Hematopoietic multipotent progenitor cell (in vitro differentiated cells): ENCODE data around the gene VWC2L. TPM values are rescaled to one million over a fixed set of nuclear protein-coding genes. Genes with fewer than 3 reads are reported as not detected.

Source experiments
- DNase-seq, 3 donors: peaks; one replicate each; pipeline ENCODE4 v3.0.0-alpha.2; 2011 to 2015; ENCODE audit warnings: low read depth in 2 of 3, low spot score in 2 of 3
- total RNA-seq: library from RNA; depleted of rRNA; stranded (reverse); fragments of >200 nt; gene quantifications from one replicate; pipeline ENCODE4 v1.2.3, GENCODE V29; 2012

The VWC2L gene
- total RNA-seq, 1 donor: under 0.01 TPM

DNA sequence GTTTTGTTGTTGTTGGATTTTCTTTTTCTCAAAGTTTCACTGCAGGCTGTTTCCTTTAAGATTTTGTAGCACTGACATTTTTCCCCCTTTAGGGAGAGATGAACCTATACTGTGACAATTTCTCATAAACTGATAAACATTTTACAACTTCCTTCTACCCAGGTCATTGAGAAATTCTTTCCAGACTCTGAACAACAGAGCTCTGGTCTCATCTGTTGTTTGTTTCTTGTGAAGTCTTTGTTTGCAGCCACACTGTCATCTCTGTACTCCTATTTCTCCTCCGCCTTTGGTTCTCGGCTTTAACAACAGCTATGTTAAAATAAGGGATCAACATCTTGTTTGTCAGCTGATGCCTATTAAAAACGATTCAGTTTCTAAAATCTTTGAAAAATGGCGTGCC lies 167.6 kb downstream of the VWC2L start:
- DNase-seq: no peak

DNA sequence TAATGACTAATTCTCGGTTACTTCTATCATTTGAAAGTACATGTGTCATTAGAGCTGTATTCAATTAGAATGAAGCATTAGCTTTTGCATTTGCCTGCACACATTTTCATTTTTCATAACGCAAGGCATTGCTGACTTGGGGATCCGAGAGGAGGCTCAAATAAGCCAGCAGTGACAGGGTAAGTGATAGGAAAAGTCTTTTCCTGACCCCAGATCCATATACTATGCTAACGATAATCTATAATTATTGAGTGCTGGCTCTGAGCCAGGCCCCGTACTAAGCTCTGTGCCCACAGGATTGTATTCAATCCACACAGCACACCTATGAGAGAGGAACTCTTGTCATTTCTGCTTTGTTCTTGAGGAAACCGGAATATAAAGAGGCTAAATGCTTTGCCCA lies 168.2 kb downstream of the VWC2L start:
- DNase-seq: no peak

DNA sequence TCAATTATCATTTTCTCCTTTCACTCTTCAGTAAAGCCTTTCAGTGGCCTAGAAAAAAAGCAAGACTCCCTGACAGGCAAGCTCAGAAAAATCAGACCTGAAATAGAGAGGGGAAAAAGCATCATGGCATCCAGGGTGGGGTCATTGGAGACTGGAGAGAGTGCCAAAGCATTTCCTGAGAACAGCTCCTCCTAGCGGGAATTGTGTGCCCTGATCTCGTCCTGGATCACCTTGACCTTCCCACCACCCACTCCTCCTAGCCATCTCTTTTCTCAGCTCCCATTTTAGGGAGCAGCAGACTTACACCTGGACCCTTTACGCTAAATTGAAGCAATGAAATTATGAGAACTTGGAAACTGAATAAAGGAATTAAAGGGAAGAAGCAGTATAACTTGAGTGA lies 176.6 kb downstream of the VWC2L start:
- no peak for DNase-seq

DNA sequence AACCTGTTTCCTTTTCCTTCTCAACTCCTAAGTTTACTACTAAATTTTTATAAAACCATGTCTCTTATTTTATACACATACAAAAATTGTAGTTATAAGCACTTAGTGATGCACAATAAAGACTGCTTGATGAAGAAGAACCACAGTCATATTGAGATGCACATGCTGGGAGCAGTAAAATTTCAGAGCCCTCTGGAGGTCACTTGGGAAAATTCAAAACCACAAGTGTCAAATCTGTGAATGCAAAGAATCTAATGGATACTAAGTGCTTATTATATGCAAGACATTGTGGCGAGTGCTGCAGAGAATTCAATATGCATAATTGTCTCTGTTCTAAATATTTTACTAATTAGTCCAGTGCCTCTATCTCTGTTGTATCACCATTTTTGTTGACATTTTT lies 180.5 kb downstream of the VWC2L start:
- peak in 1 of 3 donors; percentile 10 for DNase-seq

DNA sequence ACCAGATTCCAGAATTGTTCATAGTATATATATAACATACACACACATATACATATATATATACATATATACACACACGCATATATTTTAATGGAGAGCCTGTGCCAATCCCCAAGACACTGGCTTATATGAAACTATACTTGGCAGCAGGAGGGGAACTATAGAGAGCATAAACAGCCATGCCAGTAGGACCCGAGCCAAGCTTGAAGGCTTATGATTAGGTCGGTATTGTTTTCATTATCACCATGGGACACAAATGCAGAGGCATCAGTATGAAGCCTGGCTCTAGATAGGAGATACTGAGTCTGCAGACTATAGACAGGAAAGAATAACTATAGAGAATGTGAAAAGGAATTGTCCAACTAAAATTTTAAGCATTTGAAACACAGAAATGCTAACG lies 181.2 kb downstream of the VWC2L start:
- DNase-seq: no peak

DNA sequence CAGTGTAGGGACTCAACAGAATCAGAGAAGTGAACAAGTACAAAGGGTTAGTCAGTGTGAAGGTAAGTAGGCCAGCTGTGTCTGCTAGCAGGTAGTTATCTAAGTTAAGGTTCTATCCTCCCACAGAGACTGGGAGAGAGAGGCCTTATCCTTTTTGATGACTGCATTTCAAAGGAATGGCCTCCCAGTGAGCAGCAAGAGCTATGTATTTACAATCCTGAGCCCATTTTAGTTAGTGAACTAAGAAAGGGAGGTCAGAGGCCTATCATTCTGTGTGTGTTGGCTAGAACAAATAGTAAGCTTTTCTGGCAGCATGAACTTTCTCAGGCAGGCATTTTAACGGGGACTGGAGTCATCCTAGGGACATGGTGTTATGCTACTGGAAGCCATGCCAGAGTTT lies 182.9 kb downstream of the VWC2L start:
- DNase-seq: no peak

DNA sequence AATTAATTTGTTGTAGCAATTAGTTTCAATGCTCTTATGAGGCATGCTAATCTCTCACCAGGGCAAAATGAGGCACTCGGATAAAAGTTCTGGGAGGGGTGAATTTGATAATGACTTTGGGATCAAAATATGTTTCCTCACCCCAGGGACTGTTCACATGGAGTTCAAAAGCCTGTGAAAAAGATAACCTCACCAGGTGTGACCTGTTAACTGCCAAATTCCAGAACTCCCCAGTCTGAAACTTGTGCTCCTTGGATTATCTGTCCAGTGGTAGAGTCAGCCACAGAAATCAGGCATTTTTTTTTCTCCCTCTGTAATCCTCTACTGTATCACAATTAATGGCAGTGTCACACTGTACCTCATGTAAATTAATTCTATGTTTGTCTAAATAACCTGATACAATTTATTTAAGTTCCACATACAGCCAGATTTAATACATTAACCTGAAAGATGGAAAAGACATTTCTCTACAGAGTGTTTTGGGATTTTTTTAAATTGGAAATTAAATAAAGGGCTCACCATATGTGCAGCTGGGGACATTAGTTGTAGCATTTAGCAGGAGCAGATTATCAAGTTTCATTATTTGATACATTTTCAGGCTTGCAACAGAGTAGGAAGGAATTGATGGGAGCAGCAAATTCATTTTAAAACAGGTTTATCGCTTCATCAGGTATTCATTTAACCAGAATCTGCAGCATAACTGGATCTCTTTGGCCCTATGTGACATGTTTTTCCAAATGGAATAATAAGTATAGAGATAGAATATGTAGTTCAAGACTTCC lies 191.2 kb downstream of the VWC2L start:
- no peak for DNase-seq

DNA sequence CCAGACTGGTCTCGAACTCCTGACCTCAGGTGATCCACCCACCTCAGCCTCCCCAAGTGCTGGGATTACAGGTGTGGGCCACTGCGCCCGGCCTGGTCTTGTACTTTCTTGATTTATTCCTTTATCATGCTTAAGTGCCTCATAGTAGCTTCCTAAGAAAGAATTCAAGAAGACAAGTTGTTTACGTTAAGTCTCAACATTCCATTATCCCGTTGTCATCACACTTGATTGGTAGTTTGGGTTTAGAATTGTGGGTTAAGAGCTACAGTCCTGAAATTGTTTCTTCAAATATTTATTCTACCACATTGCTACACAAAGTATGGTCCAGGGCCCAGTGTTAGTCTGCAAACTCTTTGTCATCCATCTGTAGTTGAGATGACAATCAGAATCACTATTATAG lies 194.0 kb downstream of the VWC2L start:
- no peak for DNase-seq

DNA sequence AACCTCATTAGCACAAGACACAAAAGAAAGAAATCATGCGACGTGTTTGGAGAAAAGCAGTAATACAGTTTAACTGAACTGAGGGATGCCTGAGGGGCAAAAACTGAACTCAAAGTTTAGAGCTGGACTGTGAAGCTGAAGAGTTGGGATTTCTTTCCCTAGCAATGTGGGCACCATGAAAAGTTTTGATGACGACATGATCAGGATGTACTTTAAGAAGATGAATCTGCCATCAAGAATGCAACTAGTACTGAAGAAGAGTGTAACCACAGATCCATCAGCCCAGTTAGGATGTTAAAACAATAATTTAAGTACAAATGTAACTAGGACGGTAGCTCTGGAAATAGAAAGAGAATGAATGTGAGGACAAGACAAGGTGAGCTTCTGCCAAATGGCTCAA lies 196.2 kb downstream of the VWC2L start:
- no peak for DNase-seq

DNA sequence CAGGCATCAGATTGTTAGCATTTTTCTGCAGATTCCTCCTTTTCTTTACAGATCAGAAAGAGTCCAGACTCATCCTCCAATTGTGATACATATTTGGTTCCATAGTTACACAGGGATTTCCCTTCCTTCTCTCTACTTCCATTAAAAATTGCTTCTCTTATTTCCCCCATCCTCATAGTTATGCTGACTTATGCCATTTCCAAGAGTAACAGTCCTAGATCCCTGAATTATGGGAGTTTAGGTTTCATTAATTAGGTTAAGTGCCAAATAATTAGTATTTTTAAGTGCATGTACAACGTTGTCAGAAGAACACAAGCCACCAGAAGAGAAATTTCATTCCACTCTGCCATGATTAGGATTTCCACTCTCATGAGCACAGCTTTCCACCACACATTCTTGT lies 200.2 kb downstream of the VWC2L start:
- no peak for DNase-seq

DNA sequence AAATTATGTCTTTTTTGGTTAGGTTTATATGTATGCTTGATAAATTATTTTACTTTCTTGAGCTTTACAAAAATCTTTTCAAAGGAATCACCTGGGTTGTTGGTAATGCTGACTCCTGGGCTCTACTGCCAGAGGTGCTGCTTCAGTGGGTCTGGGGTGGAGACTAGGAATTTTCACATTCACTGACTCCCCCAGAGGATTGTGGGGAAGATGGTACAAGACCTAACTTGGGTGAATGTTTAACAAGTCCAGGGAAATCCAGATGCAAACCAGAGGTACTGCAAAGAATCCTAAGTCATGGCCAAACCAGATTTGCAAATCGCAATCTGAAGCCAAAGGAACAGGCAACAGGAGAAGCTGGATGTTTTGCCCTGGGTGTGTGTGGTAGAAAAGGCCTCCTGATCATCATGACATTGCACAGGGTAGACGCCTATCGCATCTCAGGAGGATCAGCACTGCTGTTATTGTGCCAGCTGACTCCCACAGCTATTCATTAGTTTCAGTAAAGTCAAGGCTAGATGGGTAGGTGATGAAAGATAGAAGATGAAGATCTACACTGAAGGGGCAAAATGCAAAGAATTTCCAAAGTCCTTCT lies 213.4 kb downstream of the VWC2L start:
- DNase-seq: no peak

DNA sequence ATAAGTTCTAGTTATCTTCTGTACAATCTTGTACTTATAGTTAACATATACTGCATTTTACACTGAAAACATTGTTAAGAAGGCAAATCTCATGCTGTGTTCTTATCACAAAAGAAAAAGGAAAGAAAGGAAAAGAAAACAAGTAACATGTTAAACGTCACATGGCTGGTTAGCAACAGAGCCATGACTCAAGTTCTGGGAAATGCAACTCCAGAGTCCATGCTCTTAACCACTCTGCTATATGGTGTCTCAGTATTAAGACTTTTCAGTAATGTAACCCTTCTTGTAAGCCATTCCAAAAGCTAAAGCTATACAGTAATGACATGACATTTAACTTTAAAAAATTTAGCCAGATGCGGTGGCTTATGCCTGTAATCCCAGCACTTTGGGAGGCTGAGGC lies 217.2 kb downstream of the VWC2L start:
- no peak for DNase-seq
